GM19351 (cell line): Measurements from ENCODE around the gene BRSK1.

Source experiments
- ATAC-seq: cut with Tn5 transposase; IDR thresholded peaks from one replicate; pipeline ENCODE4 v1.9.1; 2021; ENCODE audit warnings: mild to moderate bottlenecking, moderate library complexity; ENCODE audit not compliant: unreplicated experiment

The BRSK1 gene

GRCh38 chr19:55350620-55351315 is 67.0 kb downstream of the BRSK1 start:
- ATAC-seq: no peak

GRCh38 chr19:55352040-55352439 is 68.2 kb downstream of the BRSK1 start:
- no peak for ATAC-seq

GRCh38 chr19:55352549-55353145 is 68.8 kb downstream of the BRSK1 start:
- ATAC-seq: no peak

- ATAC-seq: no peak
These were observed 69.6 kb downstream of the BRSK1 start for GRCh38 chr19:55353356-55353802.

DNA sequence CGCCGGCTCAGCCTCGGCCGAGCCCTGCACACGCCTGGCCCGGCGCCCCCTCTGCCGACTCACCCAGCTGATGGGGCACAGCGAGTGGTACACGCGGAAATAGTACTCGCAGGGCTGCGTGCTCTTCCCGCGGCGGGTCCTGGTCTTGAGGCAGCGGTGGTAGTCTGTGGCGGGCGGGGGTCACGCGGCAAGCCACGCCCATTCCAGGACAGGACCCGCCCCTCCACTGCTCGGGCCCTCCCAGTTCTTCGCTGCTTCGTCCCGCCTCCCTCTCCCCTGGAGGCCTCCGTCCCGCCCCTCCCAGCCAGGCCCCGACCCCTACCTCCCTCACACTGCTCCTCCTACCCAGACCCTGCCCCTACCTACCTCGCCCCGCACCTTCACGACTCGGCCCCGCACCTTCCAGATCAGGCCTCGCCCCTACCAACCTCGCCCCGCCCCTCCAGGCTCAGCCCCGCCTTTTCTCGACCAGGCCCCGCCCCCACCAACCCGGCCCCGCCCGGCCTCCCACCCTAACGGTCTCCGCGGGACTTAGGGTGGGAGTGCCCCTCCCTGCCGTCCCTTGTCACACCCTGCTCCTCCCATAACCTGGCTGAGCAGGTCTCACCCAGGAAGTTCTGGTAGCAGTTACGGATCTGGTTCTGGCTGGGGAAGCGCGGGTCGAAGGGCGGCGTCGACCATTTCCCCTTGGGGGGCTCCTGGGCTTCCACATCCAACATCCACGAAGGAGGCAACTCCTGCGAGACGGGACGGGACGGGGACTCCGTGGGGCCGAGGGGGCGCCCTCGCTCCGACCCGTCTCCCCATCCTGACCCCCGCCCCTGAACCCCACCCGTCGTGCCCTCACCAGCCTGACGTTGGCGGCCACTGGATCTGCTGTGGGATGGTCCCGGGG is 70.3 kb downstream of the BRSK1 start:
- ATAC-seq: no peak

DNA sequence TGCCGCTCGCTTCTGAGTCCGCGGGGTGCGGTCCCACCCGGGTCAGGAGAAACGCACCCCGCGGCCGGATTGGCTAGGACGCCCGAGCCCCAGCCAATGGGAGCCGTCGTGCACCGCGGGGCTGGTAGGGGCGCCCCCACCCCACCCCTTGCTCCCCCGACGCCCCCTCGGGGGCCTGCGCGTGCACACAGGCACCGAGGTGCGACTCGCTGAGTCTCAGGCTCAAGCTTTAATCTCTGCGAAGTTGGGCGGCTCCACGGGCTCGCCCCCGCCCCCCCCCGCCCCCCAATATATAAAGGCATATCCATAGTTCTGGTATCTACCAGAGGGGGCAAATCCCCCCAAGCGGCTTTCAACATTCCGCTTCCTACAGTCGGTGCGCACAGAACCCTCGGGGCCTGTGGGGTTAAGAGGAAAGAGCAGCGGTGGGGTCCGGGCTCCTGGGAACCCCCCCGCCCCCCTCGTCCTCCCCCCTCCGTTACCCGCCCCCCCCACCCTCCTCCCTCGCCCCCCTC is 71.0 kb downstream of the BRSK1 start, which contains the start of gene COX6B2:
Gene COX6B2, minus strand, starts transcription at position 22 of the 515 bp plus-strand sequence. CDS start 198 bp downstream, outside the sequence.
- no peak for ATAC-seq

GRCh38 chr19:55355213-55355821 is 71.5 kb downstream of the BRSK1 start:
- no peak for ATAC-seq

GRCh38 chr19:55358493-55358892 is 74.7 kb downstream of the BRSK1 start:
- no peak for ATAC-seq

DNA sequence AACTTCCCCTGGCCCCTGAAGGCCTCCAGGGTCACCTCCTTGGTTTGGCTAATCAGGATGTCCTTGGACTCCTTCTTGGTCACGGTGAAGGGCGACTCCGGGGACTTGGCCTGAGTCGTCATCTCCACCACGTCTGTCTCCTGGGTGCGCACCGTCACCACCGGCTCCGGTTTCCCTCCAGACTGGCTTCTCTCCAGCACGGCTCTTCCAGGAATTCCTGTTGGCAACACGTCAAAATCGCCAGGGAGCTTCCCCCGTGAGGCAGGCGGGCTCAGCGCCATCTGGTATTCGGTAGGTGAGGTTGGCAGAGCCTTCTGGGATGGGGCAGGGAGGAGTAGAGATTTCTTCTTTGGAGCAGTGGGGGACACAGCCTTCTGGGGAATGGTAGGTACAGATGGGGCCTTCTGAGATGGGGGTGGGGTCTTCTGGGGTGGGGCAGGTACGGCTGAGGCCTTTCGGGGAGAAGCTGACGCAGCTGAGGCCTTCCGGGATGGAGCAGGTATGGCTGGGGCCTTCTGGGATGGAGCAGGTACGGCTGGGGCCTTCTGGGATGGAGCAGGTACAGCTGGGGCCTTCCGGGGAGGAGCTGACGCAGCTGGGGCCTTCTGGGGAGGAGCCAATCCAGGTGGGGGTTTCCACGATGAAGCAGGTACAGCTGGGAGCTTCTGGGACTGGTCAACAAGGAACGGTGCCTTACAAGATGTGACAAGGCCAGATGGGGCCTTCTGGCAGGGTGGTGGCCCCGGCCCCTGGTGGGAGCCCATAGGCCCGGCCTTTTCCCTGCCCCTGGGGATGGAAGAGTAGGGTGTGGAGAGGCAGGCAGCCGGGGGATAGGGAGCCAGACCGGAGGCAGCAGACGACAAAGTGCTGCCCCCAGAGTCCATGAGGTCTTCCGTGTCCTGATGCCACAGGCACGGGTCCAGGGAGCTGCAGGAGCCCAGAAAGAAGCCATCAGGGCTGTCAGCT is 75.4 kb downstream of the BRSK1 start:
- no peak for ATAC-seq

- ATAC-seq: no peak
These were observed 77.1 kb downstream of the BRSK1 start for GRCh38 chr19:55360902-55361301.
